Memory B cell (primary cell): ENCODE data around the gene RAMP1.
"Not testable (repeated sequence)": the region's sequence is repeated elsewhere in the genome, so short reads cannot be mapped to it uniquely, and the experiment has no call there.

ENCODE experiments used
- ATAC-seq: fragments of 150-1000 bp; cut with Tn5 transposase; 2 replicates; pipeline ENCODE4 v1.10.0; 2021; ENCODE audit warnings: low read depth, mild to moderate bottlenecking, moderate library complexity
- DNase-seq, 2 donors: peaks; one replicate each; pipeline ENCODE4 v3.0.0; 2022; ENCODE audit warnings: low spot score in 2 of 2
- H3K27ac Mint-ChIP-seq: one replicate; pipeline ENCODE4 v1.8.0; 2022; ENCODE audit warnings: mild to moderate bottlenecking, moderate library complexity, mixed read lengths
- H3K27me3 Mint-ChIP-seq: one replicate; pipeline ENCODE4 v1.8.0; 2022; ENCODE audit warnings: mixed read lengths
- H3K36me3 Mint-ChIP-seq: one replicate; pipeline ENCODE4 v1.8.0; 2022; ENCODE audit warnings: mild to moderate bottlenecking, mixed read lengths
- H3K4me1 Mint-ChIP-seq: one replicate; pipeline ENCODE4 v1.8.0; 2022; ENCODE audit warnings: mixed read lengths
- H3K4me3 Mint-ChIP-seq: one replicate; pipeline ENCODE4 v1.8.0; 2022; ENCODE audit warnings: mild to moderate bottlenecking, moderate library complexity, mixed read lengths
- H3K9me3 Mint-ChIP-seq: one replicate; pipeline ENCODE4 v1.8.0; 2022; ENCODE audit warnings: mixed read lengths

Gene RAMP1

DNA sequence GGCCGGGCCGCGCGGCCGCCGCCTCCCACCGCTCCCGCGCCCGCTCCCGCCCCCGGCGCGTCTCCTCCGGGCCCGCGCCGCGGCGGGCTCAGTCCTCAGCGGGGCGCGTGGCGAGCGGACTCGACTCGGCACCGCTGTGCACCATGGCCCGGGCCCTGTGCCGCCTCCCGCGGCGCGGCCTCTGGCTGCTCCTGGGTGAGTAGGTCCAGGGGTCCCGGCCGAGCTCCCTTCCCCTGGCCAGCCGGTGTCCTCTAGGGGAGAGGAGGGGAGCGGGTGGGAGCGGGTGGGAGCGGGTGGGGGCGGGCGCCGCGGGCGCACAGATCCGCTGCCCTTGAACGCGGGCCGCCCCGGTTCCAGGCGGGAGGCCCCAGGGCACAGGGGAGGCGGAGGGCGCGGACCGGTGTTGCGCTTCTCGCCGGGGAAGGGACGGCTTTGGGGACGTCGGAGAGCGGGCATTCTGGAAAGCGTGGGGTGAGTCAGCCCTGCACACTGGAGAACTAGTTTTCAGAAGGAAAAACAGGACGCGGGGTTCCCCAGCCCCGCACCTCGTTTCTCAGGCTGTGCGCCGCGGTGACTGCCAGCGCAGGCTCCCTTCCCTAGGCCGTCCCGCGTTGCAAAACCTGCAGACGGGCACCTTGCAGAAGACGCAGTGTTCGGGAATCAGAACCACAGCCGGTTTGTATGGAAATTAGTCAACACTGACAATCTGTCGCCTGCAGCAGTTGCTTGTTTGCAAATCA, at the start of gene RAMP1:
Gene RAMP1, plus strand, starts transcription at position 91 of the 740 bp plus-strand sequence. Its CDS starts 53 bp downstream, at position 144.
- H3K27me3 Mint-ChIP-seq, result peaks cover 17% of the 10 kb centered on the region
- no peaks in the 10 kb centered on the region for H3K9me3 Mint-ChIP-seq
- H3K27ac Mint-ChIP-seq, result no peak within 1 kb of the TSS
- no peak for ATAC-seq
- no peaks in the 10 kb centered on the region for H3K36me3 Mint-ChIP-seq
- DNase-seq, result no peak
- no peak within 1 kb of the TSS for H3K4me3 Mint-ChIP-seq
- no peaks in the 10 kb centered on the region for H3K4me1 Mint-ChIP-seq

GRCh38 chr2:237815637-237816036, 43.8 kb upstream of the RAMP1 start:
- no peak for DNase-seq
- Mint-ChIP-seq H3K36me3 (no peaks in the 10 kb centered on the region), H3K4me3 (no peak overlapping the region), H3K4me1 (no peaks in the 10 kb centered on the region), H3K27ac (no peak overlapping the region), H3K27me3 (peaks cover 2% of the 10 kb centered on the region), H3K9me3 (no peaks in the 10 kb centered on the region)
- ATAC-seq, result no peak

- DNase-seq, result no peak
These were observed 42.9 kb upstream of the RAMP1 start for GRCh38 chr2:237816531-237816930.

DNA sequence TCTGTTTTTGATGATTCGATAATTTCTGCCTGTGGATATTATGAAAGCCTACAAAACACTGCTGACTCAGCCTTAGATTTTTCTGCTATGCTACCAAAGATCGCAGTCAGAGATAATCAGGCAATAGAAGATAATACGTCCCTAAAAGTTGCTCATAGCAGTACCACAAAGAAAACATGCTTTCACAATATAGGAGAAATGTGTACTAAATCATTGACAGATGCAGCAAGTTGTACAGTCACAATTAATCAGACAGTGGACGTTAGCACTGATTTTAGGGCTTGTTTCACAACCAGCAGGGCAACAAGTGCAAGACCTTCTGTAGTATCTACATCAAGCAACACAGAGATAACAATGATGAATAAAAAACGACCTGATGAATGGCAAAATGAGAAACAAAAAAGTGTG, 41.4 kb upstream of the RAMP1 start:
- DNase-seq, result no peak
- no peak for ATAC-seq
- Mint-ChIP-seq H3K4me1 (no peaks in the 10 kb centered on the region), H3K4me3 (no peak overlapping the region), H3K9me3 (no peaks in the 10 kb centered on the region), H3K36me3 (no peaks in the 10 kb centered on the region), H3K27ac (no peak overlapping the region), H3K27me3 (no peaks in the 10 kb centered on the region)

More at GRCh38 chr2:237816531-237816930, 42.9 kb upstream of the RAMP1 start:
- Mint-ChIP-seq H3K27ac (no peak overlapping the region), H3K4me1 (no peaks in the 10 kb centered on the region), H3K27me3 (peaks cover 2% of the 10 kb centered on the region), H3K9me3 (no peaks in the 10 kb centered on the region), H3K36me3 (no peaks in the 10 kb centered on the region), H3K4me3 (no peak overlapping the region)
- ATAC-seq, result no peak

- DNase-seq (no peak), ATAC-seq (no peak)
- Mint-ChIP-seq H3K9me3 (no peaks in the 10 kb centered on the region), H3K36me3 (no peaks in the 10 kb centered on the region), H3K27me3 (no peaks in the 10 kb centered on the region), H3K27ac (no peak overlapping the region), H3K4me1 (no peaks in the 10 kb centered on the region), H3K4me3 (no peak overlapping the region)
These were observed 40.2 kb upstream of the RAMP1 start for GRCh38 chr2:237819231-237819630.

DNA sequence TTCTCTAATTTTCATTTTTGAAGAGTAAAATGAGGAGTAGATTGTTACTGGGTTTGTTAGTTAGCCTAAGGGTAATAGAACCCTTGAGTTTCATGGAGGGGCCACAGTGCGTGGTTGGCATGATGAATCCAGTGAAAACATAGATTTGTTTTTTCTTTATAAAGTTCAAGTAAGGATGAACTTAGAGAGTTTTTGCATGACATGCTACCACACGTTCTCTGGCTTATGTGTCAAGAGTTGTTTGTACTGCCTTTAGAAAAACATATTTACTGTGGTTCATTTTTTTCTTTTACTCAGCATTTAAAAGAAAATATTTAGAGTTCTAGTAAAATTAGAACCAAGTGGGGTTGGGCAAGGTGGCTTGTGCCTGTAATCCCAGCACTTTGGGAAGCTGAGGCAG, 39.0 kb upstream of the RAMP1 start:
- Mint-ChIP-seq H3K27me3 (peaks cover under 1% of the 10 kb centered on the region), H3K36me3 (no peaks in the 10 kb centered on the region), H3K27ac (no peak overlapping the region), H3K4me3 (no peak overlapping the region), H3K9me3 (no peaks in the 10 kb centered on the region), H3K4me1 (no peaks in the 10 kb centered on the region)
- DNase-seq (no peak), ATAC-seq (no peak)

- H3K4me1 Mint-ChIP-seq, result no peaks in the 10 kb centered on the region
- H3K27me3 Mint-ChIP-seq, result peaks cover 2% of the 10 kb centered on the region
- ATAC-seq, result no peak
- H3K36me3 Mint-ChIP-seq, result no peaks in the 10 kb centered on the region
- H3K27ac Mint-ChIP-seq, result no peak overlapping the region
- no peak overlapping the region for H3K4me3 Mint-ChIP-seq
- H3K9me3 Mint-ChIP-seq, result no peaks in the 10 kb centered on the region
- DNase-seq, result no peak
These were observed 35.9 kb upstream of the RAMP1 start for GRCh38 chr2:237823544-237823943.

GRCh38 chr2:237824085-237824484, 35.3 kb upstream of the RAMP1 start:
- no peaks in the 10 kb centered on the region for H3K36me3 Mint-ChIP-seq
- no peak for ATAC-seq
- no peaks in the 10 kb centered on the region for H3K9me3 Mint-ChIP-seq
- peaks cover 2% of the 10 kb centered on the region for H3K27me3 Mint-ChIP-seq
- no peak for DNase-seq
- no peak overlapping the region for H3K27ac Mint-ChIP-seq
- no peaks in the 10 kb centered on the region for H3K4me1 Mint-ChIP-seq
- H3K4me3 Mint-ChIP-seq, result no peak overlapping the region

GRCh38 chr2:237827421-237827987, 31.9 kb upstream of the RAMP1 start:
- no peaks in the 10 kb centered on the region for H3K36me3 Mint-ChIP-seq
- H3K27me3 Mint-ChIP-seq, result peaks cover 3% of the 10 kb centered on the region
- no peak for ATAC-seq
- H3K4me1 Mint-ChIP-seq, result no peaks in the 10 kb centered on the region
- no peak overlapping the region for H3K4me3 Mint-ChIP-seq
- DNase-seq, result no peak
- no peak overlapping the region for H3K27ac Mint-ChIP-seq
- no peaks in the 10 kb centered on the region for H3K9me3 Mint-ChIP-seq

DNA sequence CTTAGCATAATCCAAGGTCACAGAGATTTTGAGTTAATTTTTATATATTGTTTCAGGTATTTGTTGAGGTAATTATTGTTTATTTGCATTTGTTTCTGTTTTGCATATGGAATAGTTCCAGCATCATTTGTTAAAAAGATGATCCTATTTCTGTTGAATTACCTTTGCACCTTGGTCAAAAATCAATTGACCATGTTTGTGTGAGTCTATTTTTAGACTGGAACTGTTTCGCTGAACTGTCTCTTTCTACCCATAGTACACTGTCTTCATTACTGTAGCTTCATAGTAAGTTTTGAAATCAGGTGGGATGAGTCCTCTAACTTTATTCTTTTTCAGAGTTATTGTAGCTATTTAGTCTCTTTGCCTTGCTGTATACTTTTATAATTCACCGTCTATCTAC, 28.9 kb upstream of the RAMP1 start:
- H3K9me3 Mint-ChIP-seq, result no peaks in the 10 kb centered on the region
- peaks cover 1% of the 10 kb centered on the region for H3K27me3 Mint-ChIP-seq
- no peak for DNase-seq
- no peaks in the 10 kb centered on the region for H3K4me1 Mint-ChIP-seq
- ATAC-seq, result no peak
- peaks cover 7% of the 10 kb centered on the region for H3K36me3 Mint-ChIP-seq
- H3K4me3 Mint-ChIP-seq, result no peak overlapping the region
- no peak overlapping the region for H3K27ac Mint-ChIP-seq

- Mint-ChIP-seq H3K4me1 (no peaks in the 10 kb centered on the region), H3K9me3 (no peaks in the 10 kb centered on the region), H3K27me3 (peaks cover 1% of the 10 kb centered on the region), H3K36me3 (peaks cover 7% of the 10 kb centered on the region), H3K4me3 (no peak overlapping the region), H3K27ac (no peak overlapping the region)
- DNase-seq (no peak), ATAC-seq (no peak)
These were observed 25.9 kb upstream of the RAMP1 start for GRCh38 chr2:237833546-237833945.

DNA sequence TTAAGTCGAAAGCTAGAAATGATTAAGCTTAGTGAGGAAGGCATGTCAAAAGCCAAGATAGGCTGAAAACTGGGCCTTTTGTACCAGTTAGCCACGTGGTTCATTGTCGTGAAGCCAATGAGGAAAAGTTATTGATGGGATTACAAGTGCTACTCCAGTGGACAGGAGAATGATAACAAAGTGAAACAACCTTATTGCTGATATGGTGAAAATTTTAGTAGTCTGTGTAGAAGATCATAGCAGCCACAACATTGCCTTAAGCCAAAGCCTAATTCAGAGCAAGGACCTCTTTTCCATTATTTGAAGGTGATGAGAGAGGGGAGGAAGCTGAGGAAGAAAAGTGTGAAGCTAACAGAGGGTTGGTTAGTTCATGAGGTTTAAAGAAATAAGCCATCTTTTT, 24.1 kb upstream of the RAMP1 start:
- Mint-ChIP-seq H3K27me3 (peaks cover 1% of the 10 kb centered on the region), H3K36me3 (peaks cover 7% of the 10 kb centered on the region), H3K9me3 (no peaks in the 10 kb centered on the region), H3K4me3 (no peak overlapping the region), H3K27ac (no peak overlapping the region), H3K4me1 (no peaks in the 10 kb centered on the region)
- ATAC-seq (no peak), DNase-seq (no peak)

DNA sequence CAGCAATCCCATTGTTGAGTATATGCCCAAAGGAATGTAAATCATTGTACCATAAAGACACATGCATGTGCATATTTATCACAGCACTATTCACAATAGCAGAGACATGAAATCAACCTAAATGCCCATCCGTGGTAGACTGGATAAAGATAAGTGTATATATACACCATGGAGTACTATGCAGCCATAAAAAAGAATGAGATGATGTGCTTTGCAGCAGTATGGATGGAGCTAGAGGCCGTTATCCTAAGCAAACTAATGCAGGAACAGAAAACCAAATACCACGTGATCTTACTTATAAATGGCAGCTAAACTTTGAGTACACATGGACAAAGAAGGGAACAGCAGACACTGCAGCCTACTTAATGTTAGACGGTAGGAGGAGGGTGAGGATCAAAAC, 18.4 kb upstream of the RAMP1 start:
- no peak for ATAC-seq

GRCh38 chr2:237848940-237849339, 10.5 kb upstream of the RAMP1 start:
- not testable (repeated sequence) for H3K36me3 Mint-ChIP-seq, ATAC-seq, H3K9me3 Mint-ChIP-seq, DNase-seq, H3K4me3 Mint-ChIP-seq, H3K4me1 Mint-ChIP-seq, H3K27me3 Mint-ChIP-seq, H3K27ac Mint-ChIP-seq

More for the DNA sequence above, 18.4 kb upstream of the RAMP1 start:
- Mint-ChIP-seq H3K27ac (no peak overlapping the region), H3K36me3 (peaks cover 2% of the 10 kb centered on the region), H3K4me3 (no peak overlapping the region), H3K4me1 (no peaks in the 10 kb centered on the region), H3K27me3 (no peaks in the 10 kb centered on the region), H3K9me3 (peaks cover 1% of the 10 kb centered on the region)
- no peak for DNase-seq

DNA sequence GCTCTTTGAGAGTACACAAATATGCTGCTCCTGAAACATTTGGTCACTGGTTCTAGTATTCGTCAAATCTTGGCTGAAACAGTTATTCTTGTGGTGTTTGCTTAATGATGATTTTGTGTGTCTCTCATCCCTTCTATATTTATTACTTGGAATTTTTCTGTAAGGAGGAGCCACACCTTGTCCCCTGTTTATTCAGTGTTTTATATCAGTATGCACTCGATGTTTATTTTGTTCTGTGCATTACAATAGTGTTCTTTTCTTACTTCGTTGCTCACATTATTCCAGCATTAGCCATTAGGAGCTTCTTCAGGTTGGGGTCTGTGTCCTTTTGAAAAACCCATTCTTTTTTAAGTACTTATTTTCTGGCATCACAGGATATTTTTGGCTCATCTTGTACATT, 5.1 kb upstream of the RAMP1 start:
- DNase-seq, result no peak
- Mint-ChIP-seq H3K27me3 (peaks cover 12% of the 10 kb centered on the region), H3K9me3 (no peaks in the 10 kb centered on the region), H3K27ac (no peak overlapping the region), H3K36me3 (no peaks in the 10 kb centered on the region), H3K4me1 (no peaks in the 10 kb centered on the region), H3K4me3 (no peak overlapping the region)
- ATAC-seq, result no peak
